Activated CD4-positive, alpha-beta T cell treated with anti-CD3 and anti-CD28 coated beads, Interleukin-2, amount 50 U/mL, for 4 hours (primary cell): ENCODE measurements around the gene CHSY1.

Experiments used
- DNase-seq, 2 experiments: peaks; one replicate each; pipeline ENCODE4 v3.0.0-alpha.2; 2020

CHSY1 gene

GRCh38 chr15:101169495-101170071, 82.3 kb downstream of the CHSY1 start:
- DNase-seq: no peak

- no peak for DNase-seq
Observed at GRCh38 chr15:101168898-101169494, 82.9 kb downstream of the CHSY1 start.

- DNase-seq: no peak
Observed at GRCh38 chr15:101168463-101168824, 83.4 kb downstream of the CHSY1 start.

GRCh38 chr15:101167753-101168462, 83.9 kb downstream of the CHSY1 start:
- peak; percentile 51 to 60 for DNase-seq

DNA sequence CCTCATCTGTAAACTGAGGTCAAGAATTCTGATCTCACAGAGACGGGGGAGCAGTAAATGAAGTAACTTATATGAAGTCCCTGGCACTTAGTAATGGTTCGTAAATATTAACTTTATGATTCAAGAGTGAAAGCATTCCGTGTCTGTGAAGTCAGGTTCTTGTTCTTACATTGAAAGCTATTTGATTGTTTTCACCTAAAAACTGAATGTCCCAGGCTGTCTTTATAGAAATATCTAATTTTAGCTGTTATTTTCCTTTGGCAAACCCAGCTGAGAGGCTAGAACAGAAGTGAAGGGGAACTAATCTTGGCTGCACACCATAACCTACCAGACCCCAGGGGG, 84.5 kb downstream of the CHSY1 start:
- DNase-seq: no peak

DNA sequence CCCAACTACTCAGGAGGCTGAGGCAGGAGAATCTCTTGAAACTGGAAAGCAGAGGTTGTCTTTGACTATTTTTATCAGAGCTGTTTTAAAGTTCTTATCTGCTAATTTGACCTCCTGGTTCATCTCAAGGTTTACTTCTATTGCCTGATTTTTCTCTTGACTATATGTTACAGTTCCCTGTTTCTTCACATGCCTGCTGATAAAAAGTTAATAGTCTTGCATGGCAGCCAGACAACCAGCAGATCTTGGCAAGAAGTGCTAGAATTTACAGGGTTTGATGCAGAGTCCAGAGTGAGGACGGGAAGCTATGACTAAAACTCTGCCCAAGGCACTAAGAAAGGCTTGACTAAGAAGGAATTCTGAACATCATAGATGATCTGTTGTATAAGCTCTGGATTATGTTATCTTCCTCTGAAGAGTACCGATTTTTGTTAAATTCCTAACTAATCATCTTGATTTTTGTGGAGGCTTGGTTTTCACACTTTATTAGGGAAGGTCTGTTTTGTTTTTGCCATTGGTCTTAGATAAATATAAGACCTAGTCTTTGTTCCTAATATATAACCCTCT, 85.9 kb downstream of the CHSY1 start:
- DNase-seq: no peak

GRCh38 chr15:101162701-101163483, 89.0 kb downstream of the CHSY1 start:
- no peak for DNase-seq

DNA sequence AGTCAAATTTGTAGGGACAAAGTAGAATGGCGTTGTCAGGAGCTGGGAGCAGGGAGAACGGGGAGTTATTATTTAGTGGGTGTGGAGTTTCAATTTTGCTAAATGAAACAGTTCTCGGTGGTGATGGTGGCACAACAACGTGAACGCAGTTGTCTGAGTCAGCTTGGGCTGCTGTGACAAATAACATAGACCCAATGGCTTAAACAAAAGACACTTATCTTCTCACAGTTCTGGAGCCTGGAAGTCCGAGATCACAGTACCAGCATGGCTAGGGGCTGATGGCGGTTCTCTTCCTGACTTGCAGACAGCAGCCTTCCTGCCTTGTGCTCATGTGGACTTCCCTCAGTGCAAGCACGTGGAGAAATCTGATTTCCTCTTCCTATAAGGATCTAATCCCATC, 90.2 kb downstream of the CHSY1 start:
- no peak for DNase-seq

DNA sequence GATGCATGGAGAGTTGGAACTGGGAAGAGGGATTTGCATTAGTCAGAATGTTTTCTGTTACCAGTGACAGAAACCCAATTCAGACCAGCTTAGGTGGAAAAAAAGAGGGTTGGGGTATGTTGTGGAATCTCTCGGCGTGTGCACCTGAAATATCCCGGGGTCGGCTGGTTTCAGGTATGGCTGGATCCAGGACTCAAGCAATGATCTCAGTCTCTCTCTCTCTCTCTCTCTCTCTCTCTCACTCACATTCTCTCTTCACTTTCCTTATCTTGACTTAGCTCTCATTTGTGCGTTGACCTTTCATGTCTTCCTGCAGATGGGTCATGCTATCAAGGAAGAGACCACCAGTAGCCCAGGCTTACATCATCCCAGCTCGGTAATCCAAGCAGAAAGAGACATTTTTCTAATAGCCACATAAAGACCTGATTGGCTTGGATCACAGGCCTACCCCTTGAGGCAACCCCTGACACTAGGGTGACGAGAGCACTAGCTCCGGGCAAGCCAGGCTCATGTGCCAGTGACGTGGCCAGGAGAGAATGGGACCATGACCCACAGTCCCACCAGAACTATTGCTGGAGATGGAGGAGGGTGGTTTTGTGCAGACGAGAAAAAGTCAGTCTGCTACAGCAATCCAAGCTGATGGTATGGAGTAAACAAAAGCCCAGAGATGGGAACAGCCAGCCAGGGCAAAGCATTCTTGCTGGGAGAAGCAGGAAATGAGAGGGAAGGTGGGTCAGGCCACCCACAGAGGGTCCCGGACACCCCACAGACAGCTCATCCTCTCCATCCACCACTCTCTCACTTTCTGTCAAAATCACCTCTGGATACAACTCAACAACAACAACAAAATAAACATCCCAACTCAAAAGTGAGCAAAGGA, 91.7 kb downstream of the CHSY1 start:
- DNase-seq: no peak

GRCh38 chr15:101159096-101159935, 92.5 kb downstream of the CHSY1 start:
- no peak for DNase-seq

- DNase-seq: no peak
Observed at GRCh38 chr15:101158166-101159095, 93.4 kb downstream of the CHSY1 start.

- no peak for DNase-seq
Observed at GRCh38 chr15:101157721-101158120, 94.1 kb downstream of the CHSY1 start.

DNA sequence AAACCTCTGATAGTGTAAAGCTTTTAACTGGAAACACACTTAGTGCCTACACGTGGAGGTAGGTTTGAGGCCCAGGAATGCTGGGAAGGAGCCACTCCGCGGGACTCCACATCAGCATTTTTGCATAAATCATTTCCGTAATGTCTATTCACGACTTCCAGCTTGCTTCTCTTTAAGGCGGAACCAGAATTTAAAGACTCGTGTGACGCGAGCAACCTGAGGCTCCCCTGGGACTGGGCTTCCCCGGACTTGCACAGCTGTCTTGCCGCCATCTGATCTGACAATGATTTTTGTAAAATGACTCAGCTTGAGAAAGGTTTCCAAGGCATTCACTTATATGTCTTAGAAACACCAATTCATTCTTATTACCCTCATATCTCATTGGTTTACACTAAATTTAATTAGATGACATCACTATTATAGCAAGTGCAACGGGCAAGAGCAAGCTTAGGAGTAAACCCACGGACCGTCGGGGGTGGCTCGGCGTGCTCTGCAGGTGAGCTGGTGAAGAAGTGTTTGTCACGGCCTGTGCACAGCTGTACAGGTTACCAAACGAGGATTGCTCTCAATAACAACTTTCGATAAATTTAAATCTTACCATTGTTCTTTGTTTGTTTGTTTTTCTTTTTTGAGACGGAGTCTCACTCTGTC, 95.2 kb downstream of the CHSY1 start:
- no peak for DNase-seq

DNA sequence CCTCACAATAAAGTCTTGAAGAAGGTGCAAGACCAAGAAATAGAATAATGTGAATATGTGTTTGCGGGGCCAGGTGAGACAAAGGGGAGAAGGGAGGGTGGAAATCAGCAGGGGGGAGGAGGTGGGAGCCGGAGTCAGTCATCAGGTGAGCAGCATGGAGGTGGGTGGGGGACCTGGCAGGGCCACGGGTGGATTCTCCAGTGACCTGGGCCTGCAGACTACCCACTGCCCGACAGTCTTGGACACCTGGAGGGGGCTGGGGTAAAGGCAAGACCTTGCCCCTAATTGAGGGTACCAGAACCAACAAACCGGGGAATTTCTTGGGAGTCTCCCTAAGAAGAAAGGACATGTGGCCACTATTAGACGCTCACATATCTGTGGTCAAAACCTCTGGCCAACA, 95.8 kb downstream of the CHSY1 start:
- no peak for DNase-seq

GRCh38 chr15:101153801-101154656, 97.8 kb downstream of the CHSY1 start:
- DNase-seq: no peak

- no peak for DNase-seq
Observed at GRCh38 chr15:101152914-101153313, 98.9 kb downstream of the CHSY1 start.

- DNase-seq: no peak
Observed at GRCh38 chr15:101151288-101151687, 100.6 kb downstream of the CHSY1 start.

- no peak for DNase-seq
Observed at GRCh38 chr15:101150723-101151040, 101.2 kb downstream of the CHSY1 start.
